HFF-Myc (cell line): ENCODE results near the gene NTM.
"Not testable (repeated sequence)": the region's sequence is repeated elsewhere in the genome, so short reads cannot be mapped to it uniquely, and the experiment has no call there.

Experiments
- DNase-seq: peaks from one replicate; pipeline ENCODE4 v3.0.0-alpha.2; 2011; ENCODE audit warnings: low read depth; ENCODE audit errors: extremely low read depth
- H3K4me3 ChIP-seq: replicated peaks from 2 replicates; pipeline ENCODE4 v1.5.1; 2011; ENCODE audit warnings: low read depth, mild to moderate bottlenecking, control low read depth, low read length
- TF ChIP-seq, protein P1 (sequence below): IDR thresholded peaks from 2 replicates; pipeline ENCODE4 v1.5.1; 2012; ENCODE audit warnings: mild to moderate bottlenecking, low read depth, low read length, control low read depth; ENCODE audit errors: missing control alignments

The NTM gene

DNA sequence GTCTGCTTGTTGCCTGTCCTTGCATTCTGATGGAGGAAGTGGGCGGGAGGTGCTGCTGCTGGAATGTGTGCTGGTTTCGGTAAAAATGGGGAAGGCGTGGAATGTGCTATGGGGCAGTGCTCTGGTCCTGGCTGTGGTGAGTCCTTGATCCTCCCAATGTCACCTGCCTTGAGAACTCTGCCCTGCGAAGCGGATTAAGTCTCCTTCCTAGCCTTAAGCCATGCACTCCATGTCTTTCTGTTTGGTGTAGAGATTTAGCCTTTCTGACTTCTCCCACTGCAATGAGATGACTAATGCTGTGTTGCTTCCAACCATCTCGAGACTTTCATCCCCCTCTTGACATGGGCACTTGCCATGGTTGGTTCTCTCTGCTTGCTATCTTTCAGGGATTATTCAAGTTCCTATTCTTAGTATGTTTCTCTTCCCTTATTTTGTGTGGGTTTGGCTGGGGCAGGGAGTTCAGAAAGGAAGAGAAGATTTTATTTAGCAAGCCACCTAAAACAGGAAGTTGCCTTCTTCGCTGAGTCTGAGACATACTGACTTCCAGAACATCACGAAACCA, 687.9 kb downstream of the NTM start:
- no peak for DNase-seq
- no peak overlapping the region for H3K4me3 ChIP-seq
- TF ChIP-seq, protein P1, sequence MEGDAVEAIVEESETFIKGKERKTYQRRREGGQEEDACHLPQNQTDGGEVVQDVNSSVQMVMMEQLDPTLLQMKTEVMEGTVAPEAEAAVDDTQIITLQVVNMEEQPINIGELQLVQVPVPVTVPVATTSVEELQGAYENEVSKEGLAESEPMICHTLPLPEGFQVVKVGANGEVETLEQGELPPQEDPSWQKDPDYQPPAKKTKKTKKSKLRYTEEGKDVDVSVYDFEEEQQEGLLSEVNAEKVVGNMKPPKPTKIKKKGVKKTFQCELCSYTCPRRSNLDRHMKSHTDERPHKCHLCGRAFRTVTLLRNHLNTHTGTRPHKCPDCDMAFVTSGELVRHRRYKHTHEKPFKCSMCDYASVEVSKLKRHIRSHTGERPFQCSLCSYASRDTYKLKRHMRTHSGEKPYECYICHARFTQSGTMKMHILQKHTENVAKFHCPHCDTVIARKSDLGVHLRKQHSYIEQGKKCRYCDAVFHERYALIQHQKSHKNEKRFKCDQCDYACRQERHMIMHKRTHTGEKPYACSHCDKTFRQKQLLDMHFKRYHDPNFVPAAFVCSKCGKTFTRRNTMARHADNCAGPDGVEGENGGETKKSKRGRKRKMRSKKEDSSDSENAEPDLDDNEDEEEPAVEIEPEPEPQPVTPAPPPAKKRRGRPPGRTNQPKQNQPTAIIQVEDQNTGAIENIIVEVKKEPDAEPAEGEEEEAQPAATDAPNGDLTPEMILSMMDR: no peak

DNA sequence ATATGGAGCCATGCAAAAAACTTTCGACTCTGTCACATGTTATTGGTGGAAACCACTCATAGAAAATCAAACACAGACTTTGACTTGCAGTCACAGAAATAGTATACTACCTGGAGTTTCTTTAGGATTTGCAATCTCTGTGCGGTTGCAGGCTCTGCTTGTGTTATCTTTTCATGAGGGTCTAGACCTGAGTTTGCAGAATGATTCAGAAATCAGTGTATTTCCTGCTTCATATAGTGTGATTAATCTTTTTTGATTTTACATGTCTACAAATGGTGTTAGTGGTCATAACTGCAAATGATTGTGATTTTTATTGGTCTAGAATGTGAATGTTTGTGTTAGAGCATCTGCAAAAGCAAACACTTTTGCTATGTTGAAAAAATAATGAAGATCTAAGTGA, 690.2 kb downstream of the NTM start:
- TF ChIP-seq, protein P1: no peak
- no peak overlapping the region for H3K4me3 ChIP-seq
- no peak for DNase-seq

DNA sequence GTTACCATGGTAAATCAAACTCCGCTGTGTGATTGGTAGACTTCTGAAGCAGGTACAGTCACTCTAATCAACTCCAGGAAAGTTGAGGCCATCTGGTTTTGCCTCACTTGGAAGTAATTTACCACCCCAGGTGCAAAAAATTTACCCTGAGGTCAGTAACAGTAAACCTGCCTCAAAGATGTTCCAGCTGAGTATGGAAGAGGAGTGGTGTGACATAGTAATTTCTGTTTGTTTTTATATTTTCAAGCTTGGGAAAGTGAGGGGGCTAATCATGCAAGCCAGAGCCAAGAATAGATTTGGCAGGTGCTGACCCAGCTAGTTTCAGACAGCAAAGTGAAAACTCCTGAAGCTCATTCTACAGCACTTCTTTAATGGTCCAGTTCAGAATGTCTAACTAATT, 691.6 kb downstream of the NTM start:
- no peak for DNase-seq
- TF ChIP-seq, protein P1: no peak
- H3K4me3 ChIP-seq: no peak overlapping the region

GRCh38 chr11:132062541-132062940, 692.1 kb downstream of the NTM start:
- H3K4me3 ChIP-seq: no peak overlapping the region
- DNase-seq: no peak
- TF ChIP-seq, protein P1: no peak

DNA sequence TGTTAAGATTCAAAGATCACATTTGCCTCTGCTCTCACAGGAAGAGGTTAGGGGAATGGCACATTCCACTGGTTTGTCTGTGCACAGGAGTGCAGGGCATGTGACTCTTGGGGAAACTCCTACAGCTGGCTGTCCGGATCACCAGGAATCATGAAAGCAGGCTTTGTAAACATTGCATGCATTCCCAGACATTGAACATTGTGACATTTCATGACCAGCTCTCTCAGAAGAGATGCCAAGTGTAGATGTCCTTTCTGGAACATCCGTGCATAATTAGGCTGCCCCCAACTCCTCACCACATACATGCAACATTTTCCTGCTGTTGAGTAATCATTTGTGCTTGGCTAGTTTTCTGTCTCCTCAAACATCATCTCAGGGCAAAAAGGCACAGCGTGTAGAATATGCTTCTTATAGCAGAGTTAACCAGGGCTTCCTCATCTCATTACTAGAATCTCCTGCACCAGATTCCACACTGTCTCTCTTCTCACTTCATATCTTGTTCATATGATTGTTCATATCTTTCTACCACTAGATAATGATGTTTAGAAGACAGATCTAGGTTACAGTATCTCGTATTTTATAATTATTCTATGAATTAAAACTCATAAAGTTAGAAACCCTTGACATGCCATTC, 694.7 kb downstream of the NTM start:
- TF ChIP-seq, protein P1: no peak
- DNase-seq: peak; percentile 78
- H3K4me3 ChIP-seq: no peak overlapping the region

DNA sequence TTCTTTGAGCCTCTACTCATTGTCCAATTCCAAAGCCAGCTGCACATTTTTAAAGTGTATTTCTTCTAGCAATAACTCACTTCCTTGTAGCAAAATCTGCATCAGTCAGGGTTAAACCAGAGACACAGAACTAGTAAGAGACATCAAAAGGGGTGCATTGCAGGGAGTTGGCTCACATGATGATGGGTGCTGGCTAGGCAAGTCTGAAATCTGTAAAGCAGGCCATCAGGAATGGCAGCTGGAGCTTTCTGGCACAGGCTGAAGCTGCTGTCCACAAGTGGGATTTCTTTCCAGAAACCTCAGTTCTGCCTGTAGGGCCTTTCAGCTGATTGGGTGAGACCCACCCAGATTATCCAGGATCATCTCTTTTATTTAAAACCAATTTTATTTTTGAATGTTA, 698.1 kb downstream of the NTM start:
- DNase-seq: no peak

GRCh38 chr11:132069593-132069992, 699.2 kb downstream of the NTM start:
- not testable (repeated sequence) for H3K4me3 ChIP-seq, DNase-seq

More for the DNA sequence above, 698.1 kb downstream of the NTM start:
- TF ChIP-seq, protein P1: no peak
- no peak overlapping the region for H3K4me3 ChIP-seq

- H3K4me3 ChIP-seq, DNase-seq: not testable (repeated sequence)
Observed at GRCh38 chr11:132070907-132071306, 700.5 kb downstream of the NTM start.
